GM15510 (cell line): ENCODE data around the gene KCTD1.

ENCODE experiments used
- POLR2A ChIP-seq: IDR thresholded peaks from 3 replicates; pipeline ENCODE4 v1.6.1; 2011; ENCODE audit warnings: borderline replicate concordance; ENCODE audit not compliant: insufficient read length; ENCODE audit errors: extremely low read depth

The KCTD1 gene

DNA sequence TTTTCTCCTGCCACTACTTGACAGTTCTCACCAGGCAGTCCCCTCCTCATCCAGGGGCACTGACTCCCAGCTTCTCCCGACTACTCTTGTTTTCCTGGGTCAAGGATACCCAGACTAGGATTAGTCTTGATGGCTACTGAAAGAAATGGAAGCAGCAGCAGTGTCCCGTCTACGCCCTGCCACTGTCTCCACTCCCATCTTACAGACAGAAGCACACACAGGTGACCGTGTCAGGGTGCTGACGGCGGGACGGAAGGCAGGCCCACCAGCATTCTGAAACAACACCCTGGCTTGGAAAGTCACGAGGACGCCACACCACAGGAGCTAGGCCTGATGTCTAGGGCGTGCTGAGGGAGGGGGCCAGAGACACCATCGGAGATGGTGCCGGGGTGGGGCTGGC lies 82.9 kb downstream of the KCTD1 start:
- TF ChIP-seq POLR2A, result no peak

DNA sequence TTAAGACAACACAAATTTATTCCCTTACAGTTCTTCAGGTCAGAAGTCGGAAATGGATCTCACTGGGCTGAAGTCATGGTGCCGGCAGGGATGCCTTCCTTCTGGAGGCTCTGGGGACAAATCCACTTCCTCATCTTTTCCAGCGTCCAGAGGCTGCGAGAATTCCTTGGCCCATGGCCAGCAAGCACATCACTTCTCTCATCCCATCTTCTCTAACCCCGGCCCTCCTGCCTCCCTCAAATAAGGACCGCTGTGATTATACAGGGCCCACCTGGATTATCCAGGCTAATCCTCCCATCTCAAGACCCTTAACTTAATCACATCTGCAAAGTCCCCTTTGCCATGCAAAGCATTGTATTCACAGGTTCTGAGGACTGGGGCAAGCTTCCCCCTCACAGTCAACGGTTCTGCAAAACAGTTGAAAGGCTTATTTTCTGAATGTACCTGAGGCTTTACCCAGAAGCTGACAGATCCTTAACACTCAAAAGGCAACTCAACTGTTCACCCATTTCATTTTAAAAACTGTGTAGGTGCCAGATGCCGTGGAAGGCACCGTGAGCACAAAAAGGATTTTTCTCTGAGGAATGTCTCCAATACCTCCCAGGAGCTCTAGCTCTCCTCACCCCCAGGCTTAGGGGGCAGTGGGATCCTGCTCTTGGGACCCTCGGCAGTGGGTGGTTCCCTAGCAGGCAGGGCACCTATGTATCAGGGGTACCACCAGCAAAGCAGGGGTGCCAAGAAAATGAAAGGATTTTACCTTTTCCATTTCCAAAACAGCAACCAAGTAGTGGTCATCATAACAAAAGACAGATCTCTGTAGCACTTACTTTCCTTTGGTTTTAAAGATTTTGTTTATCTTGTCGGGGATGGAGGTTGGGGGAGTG lies 84.0 kb downstream of the KCTD1 start:
- TF ChIP-seq POLR2A, result no peak

DNA sequence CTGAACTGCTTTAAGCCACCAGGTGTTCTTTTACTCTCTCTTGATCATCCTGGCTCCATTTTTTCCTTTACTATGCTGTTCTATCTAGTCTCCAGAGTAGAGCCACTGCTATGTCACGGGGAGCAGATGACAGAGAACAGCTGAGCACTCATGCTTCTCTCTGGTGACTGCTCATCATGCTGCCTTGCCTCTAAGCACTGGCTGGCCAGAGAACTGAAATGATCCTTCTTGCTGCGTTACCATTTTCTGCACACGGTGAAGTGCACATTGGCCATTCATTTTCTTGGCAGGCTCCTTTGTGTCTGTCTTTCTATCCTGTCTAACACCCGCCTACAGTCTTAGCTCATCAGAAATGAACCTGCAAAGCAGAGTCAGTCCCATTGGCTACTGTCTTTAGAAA lies 86.0 kb downstream of the KCTD1 start:
- no peak for TF ChIP-seq POLR2A

DNA sequence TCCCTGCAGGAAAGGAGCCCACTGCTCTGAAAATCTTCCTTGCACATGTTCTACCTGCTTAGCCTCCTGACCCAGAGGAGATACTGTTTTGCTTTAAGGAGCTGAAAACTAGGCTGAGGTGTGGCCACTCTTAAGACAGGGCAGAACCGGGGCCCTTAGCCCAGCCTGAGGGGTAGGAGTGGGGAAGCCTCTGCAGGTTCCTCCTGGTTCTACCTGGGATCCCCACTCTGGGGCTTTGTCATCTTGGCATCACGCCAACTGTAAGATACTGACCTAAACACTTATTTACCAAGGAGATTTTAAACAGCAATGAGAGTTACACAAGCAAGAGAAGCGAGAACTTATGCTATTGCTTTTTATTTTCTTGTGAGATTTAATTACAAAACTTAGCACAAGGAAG lies 86.9 kb downstream of the KCTD1 start:
- TF ChIP-seq POLR2A, result no peak

DNA sequence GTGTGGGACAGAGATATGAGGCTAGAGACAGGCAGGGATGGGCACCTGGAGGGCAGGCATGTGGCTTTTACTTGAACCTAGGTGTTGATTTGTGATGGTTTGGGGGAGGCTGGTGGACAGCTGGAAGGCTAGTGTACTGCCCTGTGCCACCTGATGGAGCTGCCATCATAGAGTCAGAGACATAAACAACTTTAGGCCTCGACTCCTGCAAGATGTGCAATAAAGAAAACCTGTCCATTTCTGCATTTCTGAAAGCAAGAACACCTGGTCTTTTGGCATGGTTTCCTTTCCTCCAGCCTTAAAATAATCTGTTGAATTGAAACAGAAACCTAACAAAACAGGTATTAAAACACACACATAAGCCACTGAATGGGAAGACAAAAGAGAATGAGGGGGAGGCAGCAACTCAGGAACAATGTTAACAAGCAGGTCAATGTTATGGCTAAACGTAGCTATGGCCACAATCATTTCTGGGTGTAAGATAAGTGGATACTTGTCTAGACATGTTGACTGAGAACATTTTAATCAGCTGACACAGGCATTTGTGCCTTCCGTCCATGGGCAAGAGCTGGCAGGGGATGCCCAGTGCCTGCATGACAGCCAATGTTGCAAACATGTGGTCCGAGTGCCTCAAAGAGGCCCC lies 87.8 kb downstream of the KCTD1 start:
- TF ChIP-seq POLR2A, result no peak

DNA sequence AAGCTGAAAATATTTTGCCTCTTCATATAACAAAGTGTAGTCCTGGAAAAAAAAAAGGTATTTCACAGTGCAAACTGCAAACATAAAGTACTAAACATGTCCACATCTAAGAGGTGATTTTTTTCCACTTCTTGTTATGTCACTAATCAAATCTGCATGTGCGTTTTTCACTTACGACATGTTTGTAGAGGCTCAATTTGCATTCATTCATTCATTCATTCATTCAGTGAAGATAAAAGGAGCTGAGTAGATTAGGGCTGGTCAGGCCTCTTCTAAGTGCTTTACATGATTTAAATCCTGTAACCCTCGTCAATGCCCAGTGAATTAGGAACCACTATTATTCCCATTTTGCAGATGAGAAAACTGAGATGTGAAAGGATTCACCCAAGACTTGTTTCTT lies 88.5 kb downstream of the KCTD1 start:
- no peak for TF ChIP-seq POLR2A

DNA sequence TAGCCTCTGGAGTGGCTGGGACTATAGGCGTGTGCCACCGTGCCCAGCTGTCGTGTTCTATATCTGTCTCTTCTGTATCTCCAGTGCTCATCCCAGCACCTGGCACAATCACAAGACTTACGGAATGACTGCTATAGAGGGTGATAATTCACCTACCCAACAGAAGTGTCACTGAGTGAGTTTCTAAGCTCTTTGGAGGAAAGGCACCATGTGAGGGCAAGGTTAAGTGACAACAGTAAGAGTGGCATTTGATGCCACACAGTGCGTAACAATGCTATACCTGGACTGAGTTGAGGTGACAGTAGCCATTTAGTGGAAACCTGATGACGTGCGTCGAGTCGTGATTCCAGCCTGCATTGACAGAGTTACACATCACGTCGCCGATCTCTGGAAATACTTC lies 89.0 kb downstream of the KCTD1 start:
- TF ChIP-seq POLR2A, result no peak

DNA sequence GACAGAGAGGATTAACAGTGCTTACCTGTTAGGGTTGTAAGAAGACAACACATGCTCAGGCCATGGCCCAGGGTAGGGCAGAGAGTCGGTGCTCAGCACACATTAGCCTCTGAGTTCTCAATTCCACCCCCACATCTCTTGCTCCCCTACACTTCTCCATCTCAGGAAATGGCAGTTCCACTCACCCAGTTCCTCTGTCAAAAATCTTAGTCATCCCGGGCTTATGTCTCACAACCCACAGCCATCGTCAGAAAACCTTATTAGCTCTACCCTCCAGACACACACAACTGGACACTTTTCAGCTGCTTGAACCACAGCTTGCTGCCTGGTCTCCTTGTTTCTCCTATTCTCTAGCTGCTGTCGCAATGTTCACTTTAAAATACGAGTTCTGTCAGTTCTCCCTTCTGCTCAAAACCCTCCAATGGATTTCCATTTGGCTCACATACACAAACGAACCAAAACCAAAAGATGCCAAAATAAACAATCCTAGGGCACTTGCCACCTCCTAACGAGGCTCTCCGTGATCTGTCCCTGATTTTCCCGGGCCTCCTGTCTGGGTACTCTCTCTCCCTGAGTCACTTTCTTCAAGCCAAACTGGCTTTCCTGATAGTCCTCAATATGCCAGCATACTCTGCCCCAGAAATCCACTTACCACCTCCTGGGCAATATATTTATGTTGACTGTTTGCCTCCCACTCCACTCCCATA lies 89.7 kb downstream of the KCTD1 start:
- TF ChIP-seq POLR2A, result no peak

DNA sequence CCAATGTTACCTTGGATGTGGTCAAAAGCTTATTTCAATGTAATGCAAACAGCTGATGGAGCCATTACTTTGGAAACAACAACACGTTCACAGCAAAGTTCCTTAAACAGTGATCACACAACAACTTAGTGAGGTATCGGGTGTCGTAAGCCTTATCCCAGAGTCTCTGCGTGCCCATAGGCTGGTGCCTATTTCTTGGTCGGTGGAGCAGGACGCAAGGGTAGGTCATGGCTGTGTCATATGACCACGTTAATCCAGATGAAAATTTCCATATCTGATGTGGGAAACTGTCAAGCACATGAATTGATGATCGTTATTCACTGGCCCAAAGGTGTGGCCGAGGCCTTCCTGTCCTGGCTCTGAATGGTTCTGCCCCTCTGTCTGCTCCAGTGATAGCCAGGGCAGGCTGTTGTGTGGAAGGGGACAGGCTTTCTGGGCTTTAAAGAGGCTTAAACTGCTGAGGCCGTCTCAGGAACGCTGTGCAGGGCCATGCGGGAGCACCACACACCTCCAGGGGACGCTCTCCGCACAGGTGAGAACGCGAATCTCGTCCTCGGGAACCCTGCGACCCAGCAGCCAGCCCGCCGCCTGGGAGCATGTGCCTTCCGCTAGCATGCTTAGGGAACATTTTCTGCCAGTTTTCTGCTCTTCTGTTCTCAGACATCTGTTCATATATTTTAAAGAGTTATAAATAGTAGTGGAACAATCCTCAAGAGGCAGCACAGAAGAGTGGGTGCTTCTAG lies 90.6 kb downstream of the KCTD1 start:
- no peak for TF ChIP-seq POLR2A

DNA sequence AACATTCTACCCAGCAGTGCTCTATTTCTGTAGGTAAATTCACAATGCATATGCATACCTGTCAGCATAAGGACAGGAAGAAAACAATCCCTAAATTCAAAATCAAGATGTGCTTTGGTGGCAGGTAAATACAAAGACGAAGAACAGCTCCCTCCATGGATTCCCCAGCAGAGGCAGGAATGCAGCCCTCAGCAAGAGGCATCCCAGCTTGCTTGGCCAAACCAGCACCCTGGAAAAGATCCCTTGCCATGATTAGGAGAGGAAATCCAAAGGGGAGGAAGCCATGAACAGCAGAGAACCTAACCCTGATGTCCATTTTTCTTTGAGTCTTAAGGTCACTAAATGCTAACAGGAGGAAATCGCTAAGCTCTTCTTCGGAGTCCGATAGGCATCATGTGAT lies 91.2 kb downstream of the KCTD1 start:
- no peak for TF ChIP-seq POLR2A

DNA sequence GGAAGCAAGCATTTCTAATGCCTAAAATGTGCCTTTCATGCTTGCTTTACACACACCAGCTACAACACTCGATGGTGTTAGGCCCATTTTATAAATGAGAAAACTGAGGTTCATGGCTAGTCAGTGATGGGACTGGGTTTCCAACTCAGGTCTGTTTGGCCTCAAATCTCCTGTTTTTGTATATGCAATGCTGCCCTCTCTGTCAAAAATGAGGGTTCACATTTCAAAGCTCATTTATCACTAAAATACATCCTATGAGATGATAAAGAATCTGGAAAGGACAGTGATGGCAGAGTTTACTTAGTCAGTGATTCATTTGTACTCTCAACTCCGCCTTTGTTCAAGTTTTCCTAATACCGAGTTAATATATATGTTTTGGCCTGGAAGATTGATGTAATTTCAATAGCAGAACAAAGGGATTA lies 92.3 kb downstream of the KCTD1 start:
- TF ChIP-seq POLR2A, result no peak

DNA sequence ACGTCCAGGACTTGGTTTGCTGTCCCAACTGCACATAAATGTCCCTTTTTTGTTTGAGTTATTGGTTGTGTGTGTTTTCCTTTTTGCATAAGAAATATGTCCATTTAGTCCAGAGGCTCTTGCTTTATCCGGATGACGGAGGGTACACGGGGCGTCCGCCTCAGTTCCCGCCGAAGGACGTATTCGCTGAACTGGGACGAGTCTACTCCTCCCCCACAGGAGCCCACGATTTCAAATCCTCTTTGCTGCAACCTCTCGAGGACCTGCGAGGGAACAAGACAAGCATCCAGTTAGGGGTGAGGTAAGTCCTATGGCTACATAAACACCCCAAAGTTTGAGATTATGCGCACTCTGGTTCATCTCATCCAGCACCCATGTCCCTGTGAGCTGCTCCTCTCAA lies 92.7 kb downstream of the KCTD1 start:
- TF ChIP-seq POLR2A, result no peak

DNA sequence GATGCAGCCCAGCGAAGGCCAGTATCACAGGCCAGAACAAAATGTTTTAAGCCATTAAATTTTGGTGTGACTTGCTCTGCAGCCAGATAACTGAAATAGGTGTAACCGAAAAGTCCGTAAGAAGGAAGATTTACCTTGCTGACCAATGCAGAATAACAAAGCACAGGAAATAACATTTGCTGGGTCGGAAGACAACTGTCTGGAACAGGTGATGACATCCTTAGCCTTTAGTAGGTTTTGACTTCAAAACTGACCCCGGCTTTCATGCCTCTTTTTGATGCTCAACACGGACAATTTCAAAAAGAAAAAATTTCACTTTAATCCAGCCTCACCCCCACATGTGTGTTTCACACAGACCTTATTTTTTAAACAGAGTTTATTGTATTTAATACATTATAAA lies 93.7 kb downstream of the KCTD1 start:
- TF ChIP-seq POLR2A, result no peak

DNA sequence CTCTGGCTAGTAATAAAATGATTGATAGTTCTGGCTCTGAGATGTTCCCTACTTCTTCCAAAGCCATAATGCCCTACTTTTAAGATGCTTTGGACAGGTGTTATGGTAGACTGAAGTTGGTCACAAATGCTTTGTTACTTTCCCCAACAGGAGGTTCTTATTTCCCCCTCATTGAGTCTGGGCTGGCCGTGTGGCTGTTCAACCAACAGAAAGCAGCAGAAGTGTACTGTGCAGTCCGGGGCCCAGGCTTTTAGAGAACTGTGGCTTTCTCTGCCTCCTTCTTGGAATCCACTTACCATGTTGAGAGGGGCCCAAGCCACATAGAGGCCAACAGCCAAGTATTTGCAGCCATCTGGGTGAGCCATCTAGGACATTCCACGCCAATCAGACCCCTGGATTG lies 94.2 kb downstream of the KCTD1 start:
- no peak for TF ChIP-seq POLR2A

DNA sequence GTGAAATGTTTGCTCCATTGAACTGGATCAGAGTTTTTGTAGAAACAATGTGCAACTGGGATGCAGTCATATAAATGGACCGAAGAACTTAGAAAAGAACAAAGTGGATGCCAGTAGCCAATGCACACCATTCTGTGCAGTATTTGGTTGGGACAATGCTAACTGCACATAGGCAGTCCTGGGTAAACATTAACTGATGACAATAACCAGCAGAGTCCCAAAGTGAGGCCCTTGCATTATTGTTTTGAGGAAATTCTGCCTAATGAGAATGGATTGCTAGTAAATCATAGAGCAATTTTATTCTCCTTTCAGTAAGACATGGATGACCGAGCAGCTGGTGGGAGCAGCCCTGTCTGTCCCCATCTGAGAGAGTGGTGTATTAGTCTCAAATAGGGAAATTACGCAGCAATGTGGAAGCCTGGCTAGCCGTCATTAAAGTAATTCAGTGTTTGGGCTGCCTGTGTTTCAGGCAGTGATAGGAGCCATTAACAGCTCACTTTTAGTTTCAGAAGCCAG lies 94.9 kb downstream of the KCTD1 start:
- TF ChIP-seq POLR2A, result no peak
